PC-9 (cell line): ENCODE data around the gene OR52D1. TPM values are rescaled to one million over a fixed set of nuclear protein-coding genes. Genes with fewer than 3 reads are reported as not detected.

Source experiments
- Bru-seq: library from RNA; stranded (reverse); fragments of 400-500 nt; gene quantifications from one replicate; lab custom pipeline; 2021; lab: Mats Ljungman, UMichigan
- BruChase-seq, 2 experiments: library from RNA; stranded (reverse); fragments of 400-500 nt; gene quantifications; one replicate each; lab custom pipeline; 2021; lab: Mats Ljungman, UMichigan
- BruUV-seq: library from RNA; stranded (reverse); fragments of 400-500 nt; replicated peaks from 2 replicates; lab custom pipeline; 2021; lab: Mats Ljungman, UMichigan
- CTCF ChIA-PET: fragments of 300-600 bp; sonication (Branson Sonifier 250); formaldehyde crosslinking; loops from one replicate; lab custom pipeline; 2022; ENCODE audit warnings: antibody characterized with exemption; lab: Charles Lee
- POLR2A ChIA-PET: fragments of 300-600 bp; sonication (Branson Sonifier 250); formaldehyde crosslinking; loops from one replicate; lab custom pipeline; 2022; ENCODE audit warnings: antibody characterized with exemption; ENCODE audit not compliant: unreplicated experiment; lab: Charles Lee
- DNase-seq, 2 experiments: peaks; one replicate each; pipeline versions ENCODE4 v3.0.0 to v3.0.0-alpha.2; 2015 to 2022; ENCODE audit warnings: mixed read lengths in 1 of 2
- H2AFZ ChIP-seq: fragments of 200-600 bp; sonication (generic); 2 replicates; pipeline ENCODE4 v1.8.1; 2017; ENCODE audit warnings: antibody characterized with exemption
- H3F3A ChIP-seq: fragments of 200-600 bp; sonication (generic); 2 replicates; pipeline ENCODE4 v1.8.1; 2017; ENCODE audit warnings: antibody characterized with exemption, mild to moderate bottlenecking, low read depth; ENCODE audit not compliant: insufficient read depth
- H3K27ac ChIP-seq: fragments of 200-600 bp; sonication (generic); 2 replicates; pipeline ENCODE4 v1.6.1; 2016; ENCODE audit warnings: mixed run types
- H3K27me3 ChIP-seq: fragments of 200-600 bp; sonication (generic); 2 replicates; pipeline ENCODE4 v1.6.1; 2016; ENCODE audit warnings: low read depth, mixed run types; ENCODE audit not compliant: insufficient read depth
- H3K36me3 ChIP-seq: fragments of 200-600 bp; sonication (generic); 2 replicates; pipeline ENCODE4 v1.6.1; 2016; ENCODE audit warnings: low read depth, mixed run types
- H3K4me1 ChIP-seq: fragments of 200-600 bp; sonication (generic); replicated peaks from 2 replicates; pipeline ENCODE4 v1.6.1; 2016; ENCODE audit warnings: mixed run types; ENCODE audit not compliant: insufficient read depth
- H3K4me2 ChIP-seq: fragments of 200-600 bp; sonication (generic); 2 replicates; pipeline ENCODE4 v1.6.1; 2017; ENCODE audit warnings: mixed run types
- H3K4me3 ChIP-seq: fragments of 200-600 bp; sonication (generic); 2 replicates; pipeline ENCODE4 v1.6.1; 2016; ENCODE audit warnings: mixed run types
- H3K79me2 ChIP-seq: fragments of 200-600 bp; sonication (generic); 2 replicates; pipeline ENCODE4 v1.6.1; 2017; ENCODE audit warnings: low read depth, mixed run types
- H3K9me2 ChIP-seq: fragments of 200-600 bp; sonication (generic); 2 replicates; pipeline ENCODE4 v1.8.1; 2017; ENCODE audit warnings: mild to moderate bottlenecking; ENCODE audit not compliant: insufficient read depth
- H3K9me3 ChIP-seq: fragments of 200-600 bp; sonication (generic); 2 replicates; pipeline ENCODE4 v1.8.1; 2016; ENCODE audit warnings: low read depth; ENCODE audit not compliant: insufficient read depth
- H4K20me1 ChIP-seq: fragments of 200-600 bp; sonication (generic); 2 replicates; pipeline ENCODE4 v1.8.1; 2017; ENCODE audit not compliant: insufficient read depth
- CTCF ChIP-seq: fragments of 200-600 bp; sonication (generic); conservative IDR thresholded peaks from 2 replicates; pipeline ENCODE4 v1.6.1; 2017; ENCODE audit warnings: mixed run types, antibody characterized with exemption, mild to moderate bottlenecking, moderate library complexity
- EZH2 ChIP-seq: fragments of 200-600 bp; sonication (generic); IDR thresholded peaks from 2 replicates; pipeline ENCODE4 v1.8.0; 2017; ENCODE audit warnings: antibody characterized with exemption, low read depth
- intact Hi-C: fragments of 100-400 bp; cut with micrococcal nuclease; formaldehyde crosslinking; loops from one replicate; pipeline ENCODE4 v1.10.0; 2022; ENCODE audit not compliant: unreplicated experiment
- long read RNA-seq: library from polyadenylated mRNA; stranded (forward); transcript quantifications from one replicate; pipeline ENCODE4 v2.0.0, GENCODE V29; 2022
- total RNA-seq: library from RNA; stranded (reverse); gene quantifications from 2 replicates; pipeline ENCODE4 v1.2.3, GENCODE V29; 2021

Gene OR52D1
- total RNA-seq (not detected in 2 replicates), Bru-seq, nascent RNA (not detected), BruChase-seq, experiment 1, labeled RNA remaining after a 2-hour chase (not detected), BruChase-seq, experiment 2, labeled RNA remaining after a 6-hour chase (not detected)
- long read RNA-seq = 0 reads

GRCh38 chr11:5488385-5488784 is at the start of gene OR52D1:
OR52D1 (plus strand) TSS chr11:5488685; CDS start chr11:5488707, 22 bp downstream.
- ChIA-PET CTCF (no interaction called here), POLR2A (no interaction called here)
- no peak within 1 kb of the TSS for H3K4me3 ChIP-seq

GRCh38 chr11:5441414-5441813 is 47.1 kb upstream of the OR52D1 start, which contains the start of gene OR51I1:
OR51I1 (minus strand) TSS chr11:5441514; CDS start chr11:5441514, 0 bp downstream.
- no peaks in the 10 kb centered on the region for H3K27me3 ChIP-seq
- no peak within 1 kb of the TSS for H3K27ac ChIP-seq
- no peak within 1 kb of the TSS for H2AFZ ChIP-seq
- intact Hi-C loops = no loop called here
- no peak for TF ChIP-seq EZH2
- TF ChIP-seq CTCF = no peak
- H3K4me3 ChIP-seq = no peak within 1 kb of the TSS
- POLR2A ChIA-PET = no interaction called here
- CTCF ChIA-PET = no interaction called here
- H3K79me2 ChIP-seq = no peaks in the 10 kb centered on the region
- H4K20me1 ChIP-seq = no peaks in the 10 kb centered on the region
- no peaks in the 10 kb centered on the region for H3F3A ChIP-seq
- BruUV-seq = no TSS peak
- DNase-seq = no peak
- H3K9me3 ChIP-seq = no peaks in the 10 kb centered on the region
- no peaks in the 10 kb centered on the region for H3K36me3 ChIP-seq
- H3K4me2 ChIP-seq = no peak within 1 kb of the TSS
- H3K9me2 ChIP-seq = no peaks in the 10 kb centered on the region
- H3K4me1 ChIP-seq = no peaks in the 10 kb centered on the region

More at GRCh38 chr11:5488385-5488784, at the start of gene OR52D1:
- no peaks in the 10 kb centered on the region for H3K9me3 ChIP-seq
- no TSS peak for BruUV-seq
- no peaks in the 10 kb centered on the region for H3K9me2 ChIP-seq
- no peaks in the 10 kb centered on the region for H3F3A ChIP-seq
- intact Hi-C loops = no loop called here
- H3K4me2 ChIP-seq = no peak within 1 kb of the TSS
- no peaks in the 10 kb centered on the region for H3K36me3 ChIP-seq
- no peak for DNase-seq
- TF ChIP-seq CTCF = no peak
- TF ChIP-seq EZH2 = no peak
- H3K4me1 ChIP-seq = no peaks in the 10 kb centered on the region
- no peak within 1 kb of the TSS for H2AFZ ChIP-seq
- H3K27ac ChIP-seq = no peak within 1 kb of the TSS
- H4K20me1 ChIP-seq = no peaks in the 10 kb centered on the region
- H3K79me2 ChIP-seq = no peaks in the 10 kb centered on the region
- H3K27me3 ChIP-seq = no peaks in the 10 kb centered on the region

- Histone ChIP-seq H2AFZ (no peak overlapping the region), H3F3A (no peaks in the 10 kb centered on the region), H3K9me2 (no peaks in the 10 kb centered on the region), H3K27me3 (no peaks in the 10 kb centered on the region), H3K4me3 (no peak overlapping the region), H3K4me2 (no peak overlapping the region), H4K20me1 (no peaks in the 10 kb centered on the region), H3K36me3 (no peaks in the 10 kb centered on the region), H3K9me3 (no peaks in the 10 kb centered on the region), H3K79me2 (no peaks in the 10 kb centered on the region), H3K4me1 (no peaks in the 10 kb centered on the region), H3K27ac (no peak overlapping the region)
- TF ChIP-seq EZH2 (no peak), CTCF (no peak)
- ChIA-PET CTCF (no interaction called here), POLR2A (no interaction called here)
- no TSS peak for BruUV-seq
- intact Hi-C loops = no loop called here
- DNase-seq = no peak
Observed at GRCh38 chr11:5443835-5444393, 44.6 kb upstream of the OR52D1 start.
